Endothelial cell of umbilical vein (primary cell): Measurements from ENCODE around the gene BCL3. TPM values are rescaled to one million over a fixed set of nuclear protein-coding genes. Genes with fewer than 3 reads are reported as not detected.

Source experiments
- BruUV-seq: library from RNA; stranded (reverse); fragments of 400-500 nt; replicated peaks from 2 replicates; lab custom pipeline; 2021; lab: Mats Ljungman, UMichigan
- CTCF ChIA-PET: fragments of 300-600, 350-600 bp; sonication (Branson Sonifier 250); formaldehyde crosslinking; loops from one replicate; lab custom pipeline; 2021; ENCODE audit warnings: antibody characterized with exemption, inconsistent platforms; lab: Charles Lee
- POLR2A ChIA-PET: fragments of 300-600, 350-600 bp; sonication (Branson Sonifier 250); formaldehyde crosslinking; loops from one replicate; lab custom pipeline; 2021; ENCODE audit warnings: antibody characterized with exemption, inconsistent platforms; lab: Charles Lee
- DNase-seq: peaks from one replicate; pipeline ENCODE4 v3.0.0-alpha.2; 2011; ENCODE audit warnings: low read depth, low spot score
- FAIRE-seq: peaks from 2 replicates; lab custom pipeline; 2011; peaks lifted over from hg19 to GRCh38; lab: Jason Lieb, UNC
- H2AFZ ChIP-seq: 2 replicates; pipeline ENCODE4 v1.6.0; 2012; ENCODE audit warnings: low read depth, low read length, control low read depth, inconsistent platforms
- H3K27ac ChIP-seq: 2 replicates; pipeline ENCODE4 v1.5.1; 2011; ENCODE audit warnings: low read depth, mild to moderate bottlenecking, control low read depth, low read length, moderate library complexity; ENCODE audit not compliant: insufficient read depth
- H3K27me3 ChIP-seq, 2 experiments: 2 replicates each; pipeline versions ENCODE4 v1.6.0 to v1.6.1; 2011; ENCODE audit warnings: low read length in 2 of 2, mixed read lengths in 1 of 2; ENCODE audit not compliant: control insufficient read depth in 2 of 2, insufficient read depth in 2 of 2
- H3K36me3 ChIP-seq, 2 experiments: 2 replicates in 1 of 2; 3 replicates in 1 of 2; pipeline ENCODE4 v1.5.1; 2011; ENCODE audit warnings: low read length in 2 of 2, mild to moderate bottlenecking in 1 of 2, moderate library complexity in 1 of 2; ENCODE audit not compliant: control insufficient read depth in 2 of 2, insufficient read depth in 2 of 2; ENCODE audit errors: extremely low read depth in 1 of 2
- H3K4me1 ChIP-seq: 3 replicates; pipeline ENCODE4 v1.5.1; 2011; ENCODE audit warnings: mild to moderate bottlenecking, low read length; ENCODE audit not compliant: control insufficient read depth, insufficient read depth; ENCODE audit errors: extremely low read depth
- H3K4me2 ChIP-seq: 2 replicates; pipeline ENCODE4 v1.6.1; 2011; ENCODE audit warnings: low read length, control low read depth, mixed read lengths; ENCODE audit not compliant: insufficient read depth
- H3K4me3 ChIP-seq, 3 experiments: fragments of 200-600 bp in 1 of 3; sonication (generic), shearing (Covaris generic) in 1 of 3; replicated peaks in 1 of 3; 2 replicates each; pipeline ENCODE4 v1.5.1; 2011 to 2016; ENCODE audit warnings: control low read depth in 3 of 3, low read length in 3 of 3, mild to moderate bottlenecking in 2 of 3, inconsistent platforms in 1 of 3, low read depth in 1 of 3, moderate library complexity in 1 of 3; ENCODE audit not compliant: insufficient read depth in 1 of 3
- H3K79me2 ChIP-seq: 2 replicates; pipeline ENCODE4 v1.6.0; 2012; ENCODE audit warnings: low read length, inconsistent platforms; ENCODE audit not compliant: control insufficient read depth, insufficient read depth
- H3K9ac ChIP-seq: replicated peaks from 2 replicates; pipeline ENCODE3; 2011; ENCODE audit warnings: low read length, control low read depth; ENCODE audit not compliant: insufficient read depth; ENCODE audit errors: extremely low read depth
- H3K9me1 ChIP-seq: replicated peaks from 3 replicates; pipeline ENCODE4 v1.6.0; 2011; ENCODE audit warnings: mild to moderate bottlenecking, low read length; ENCODE audit not compliant: control insufficient read depth, insufficient read depth; ENCODE audit errors: extremely low read depth
- H3K9me3 ChIP-seq: replicated peaks from 2 replicates; pipeline ENCODE4 v1.5.1; 2012; ENCODE audit warnings: low read length, inconsistent platforms; ENCODE audit not compliant: control insufficient read depth, insufficient read depth
- H4K20me1 ChIP-seq: replicated peaks from 2 replicates; pipeline ENCODE3; 2011; ENCODE audit warnings: mild to moderate bottlenecking, low read length; ENCODE audit not compliant: control insufficient read depth, insufficient read depth; ENCODE audit errors: extremely low read depth
- CTCF ChIP-seq, 2 donors: IDR thresholded peaks; 1 replicate in 1 of 2; 2 replicates in 1 of 2; pipeline ENCODE4 v1.5.1; 2011; ENCODE audit warnings: low read length in 2 of 2, mild to moderate bottlenecking in 2 of 2, moderate library complexity in 2 of 2, control low read depth in 1 of 2, inconsistent platforms in 1 of 2, low read depth in 1 of 2; ENCODE audit not compliant: insufficient read depth in 1 of 2; ENCODE audit errors: extremely low read depth in 1 of 2
- EZH2 ChIP-seq: IDR thresholded peaks from 2 replicates; pipeline ENCODE4 v1.6.1; 2012; ENCODE audit warnings: borderline replicate concordance, low read depth, mild to moderate bottlenecking, moderate library complexity, low read length, inconsistent platforms; ENCODE audit not compliant: severe bottlenecking
- FOS ChIP-seq: IDR thresholded peaks from 2 replicates; pipeline ENCODE4 v1.6.1; 2011; ENCODE audit warnings: mild to moderate bottlenecking, low read length, moderate library complexity, borderline replicate concordance; ENCODE audit not compliant: insufficient read depth
- GATA2 ChIP-seq: IDR thresholded peaks from 2 replicates; pipeline ENCODE4 v1.7.0; 2011; ENCODE audit warnings: low read depth, mild to moderate bottlenecking, moderate library complexity, mixed read lengths, low read length; ENCODE audit not compliant: insufficient read length, insufficient read depth
- JUN ChIP-seq: IDR thresholded peaks from 2 replicates; pipeline ENCODE4 v1.6.1; 2011; ENCODE audit warnings: borderline replicate concordance, low read depth; ENCODE audit not compliant: insufficient read length, insufficient read depth
- MYC ChIP-seq: IDR thresholded peaks from one replicate; pipeline ENCODE4 v1.6.1; 2011; ENCODE audit warnings: mild to moderate bottlenecking, low read depth, low read length
- POLR2A ChIP-seq: IDR thresholded peaks from 2 replicates; pipeline ENCODE4 v1.6.1; 2012; ENCODE audit warnings: low read depth, mild to moderate bottlenecking, control low read depth, low read length
- POLR2AphosphoS5 ChIP-seq: IDR thresholded peaks from 2 replicates; pipeline ENCODE4 v1.6.1; 2012; ENCODE audit warnings: low read depth, mild to moderate bottlenecking, control low read depth, low read length, moderate library complexity; ENCODE audit not compliant: insufficient read depth
- dilution Hi-C: fragments of 300-500 bp; cut with MboI; formaldehyde crosslinking; loops from one replicate; pipeline ENCODE4 v1.15.0; 2019; ENCODE audit warnings: low sequenced_read_pairs; ENCODE audit not compliant: extremely low pct_ligation_motif_present
- intact Hi-C: fragments of 100-400 bp; cut with micrococcal nuclease; formaldehyde crosslinking; loops from one replicate; pipeline ENCODE4 v1.10.0; 2022
- polyA plus RNA-seq, 4 experiments: library from polyadenylated mRNA; depleted of rRNA in 3 of 4; stranded (reverse) in 3 of 4; unstranded in 1 of 4; fragments of >200 nt; gene quantifications; 2 replicates each; pipeline versions ENCODE4 v1.2.1 to v1.2.3, GENCODE V29; 2011 to 2012; ENCODE audit warnings: missing spikeins in 1 of 4
- total RNA-seq: library from RNA; stranded (reverse); gene quantifications from 2 replicates; pipeline ENCODE4 v1.2.3, GENCODE V29; 2021
- TF ChIP-seq, protein P1 (sequence below): IDR thresholded peaks from 2 replicates; pipeline ENCODE4 v1.6.1; 2011; ENCODE audit not compliant: insufficient read depth, insufficient read length

Gene BCL3
- total and polyA plus RNA-seq, 2 donors (not counting 3 experiments of a cell fraction or from before 2014, with no cell fraction given) = 11.0 to 26.9 TPM

- no peaks in the 10 kb centered on the region for H3K9me1 ChIP-seq
- dilution Hi-C loops = no loop called here
- CTCF ChIA-PET = interaction anchor here (0.7 to 6.5 kb wide), 21 partner anchors 11 to 215 kb away, joined by 3 to 57 read pairs (median 12); partner anchors contain the start of genes BCAM and NECTIN2
- no peak overlapping the region for H3K4me2 ChIP-seq
- BruUV-seq = no TSS peak
- H3K27ac ChIP-seq = no peak overlapping the region
- H4K20me1 ChIP-seq = no peaks in the 10 kb centered on the region
- H3K79me2 ChIP-seq = no peaks in the 10 kb centered on the region
- H3K4me3 ChIP-seq = no peak overlapping the region
- POLR2A ChIA-PET = no interaction called here
- intact Hi-C loops = no loop called here
- H3K27me3 ChIP-seq = no peaks in the 10 kb centered on the region
- H3K4me1 ChIP-seq = no peaks in the 10 kb centered on the region
- H3K9ac ChIP-seq = no peak overlapping the region
- H2AFZ ChIP-seq = no peak overlapping the region
- peak; percentile 18 for FAIRE-seq
- no peaks in the 10 kb centered on the region for H3K9me3 ChIP-seq
- no peak for DNase-seq
- no peaks in the 10 kb centered on the region for H3K36me3 ChIP-seq
- TF ChIP-seq GATA2 (no peak), CTCF (IDR thresholded peaks at IDR 0.05; ENCODE audit: extremely low read depth in 1 of 2, insufficient read depth in 1 of 2, low read depth in 1 of 2, low read length in 2 of 2) (no peak), POLR2AphosphoS5 (no peak), POLR2A (no peak), MYC (no peak), EZH2 (no peak), FOS (no peak), JUN (no peak)
- TF ChIP-seq, protein P1, sequence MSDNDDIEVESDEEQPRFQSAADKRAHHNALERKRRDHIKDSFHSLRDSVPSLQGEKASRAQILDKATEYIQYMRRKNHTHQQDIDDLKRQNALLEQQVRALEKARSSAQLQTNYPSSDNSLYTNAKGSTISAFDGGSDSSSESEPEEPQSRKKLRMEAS = no peak
These were observed 36.8 kb downstream of the BCL3 start for GRCh38 chr19:44785271-44785670.
